ENCODE data around the gene FBXL7.

FBXL7 gene

GRCh38 chr5:15499528-15500324, at the start of gene FBXL7:
TSS of gene FBXL7 (plus strand) at chr5:15500180.
- TF ChIP-seq CTCF (IDR thresholded peaks at IDR 0.05; ENCODE audit: insufficient read depth, low read depth, low read length, missing control alignments) = no peak
- DNase-seq (ENCODE audit: low read depth) = peak; percentile 22
- no peak within 1 kb of the TSS for H3K4me3 ChIP-seq (ENCODE audit: low read depth, low read length)

GRCh38 chr5:15450473-15450872, 49.5 kb upstream of the FBXL7 start:
- no peak for TF ChIP-seq CTCF (IDR thresholded peaks at IDR 0.05; ENCODE audit: insufficient read depth, low read depth, low read length, missing control alignments)

DNA sequence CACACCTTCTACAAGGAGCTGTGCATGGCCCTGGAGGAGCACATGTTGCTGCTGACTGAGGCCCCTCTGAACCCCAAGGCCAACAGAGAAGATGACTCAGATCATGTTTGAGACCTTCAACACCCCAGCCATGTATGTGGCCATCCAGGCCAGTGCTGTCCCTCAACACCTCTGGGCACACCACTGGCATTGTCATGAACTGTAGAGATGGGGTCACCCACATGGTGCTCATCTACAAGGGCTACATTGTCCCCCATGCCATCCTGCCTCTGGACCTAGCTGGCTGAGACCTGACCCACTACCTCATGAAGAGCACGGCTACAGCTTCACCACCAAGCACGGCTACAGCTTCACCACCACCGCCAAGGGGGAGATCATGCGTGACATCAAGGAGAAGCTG, 49.0 kb upstream of the FBXL7 start:
- H3K4me3 ChIP-seq (ENCODE audit: low read depth, low read length) = no peak overlapping the region
- TF ChIP-seq CTCF (IDR thresholded peaks at IDR 0.05; ENCODE audit: insufficient read depth, low read depth, low read length, missing control alignments) = no peak

More at GRCh38 chr5:15450473-15450872, 49.5 kb upstream of the FBXL7 start:
- H3K4me3 ChIP-seq (ENCODE audit: low read depth, low read length) = no peak overlapping the region
- no peak for DNase-seq (ENCODE audit: low read depth)

DNA sequence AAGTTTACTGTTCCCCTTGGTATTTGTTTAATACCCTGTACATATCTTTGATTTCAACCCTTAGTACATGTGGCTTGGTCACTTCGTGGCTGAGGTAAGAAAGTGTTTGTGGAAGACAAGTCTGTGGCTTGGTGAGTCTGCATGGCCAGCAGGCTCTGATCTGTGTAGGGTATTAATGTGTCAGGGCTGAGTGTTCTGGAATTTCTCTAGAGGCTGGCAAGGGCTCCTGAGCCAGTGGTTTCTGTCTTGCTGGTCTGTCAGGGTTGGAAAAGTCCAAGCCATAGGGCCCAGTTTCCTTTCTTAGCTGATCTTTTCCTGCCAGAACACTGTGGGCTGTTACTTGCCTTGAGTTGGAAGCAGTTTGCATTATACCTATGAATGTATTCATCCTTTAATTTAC, 48.0 kb upstream of the FBXL7 start:
- no peak for TF ChIP-seq CTCF (IDR thresholded peaks at IDR 0.05; ENCODE audit: insufficient read depth, low read depth, low read length, missing control alignments)
- H3K4me3 ChIP-seq (ENCODE audit: low read depth, low read length) = no peak overlapping the region
- no peak for DNase-seq (ENCODE audit: low read depth)

More for the DNA sequence above, 49.0 kb upstream of the FBXL7 start:
- no peak for DNase-seq (ENCODE audit: low read depth)

- DNase-seq (ENCODE audit: low read depth) = no peak
- no peak overlapping the region for H3K4me3 ChIP-seq (ENCODE audit: low read depth, low read length)
- TF ChIP-seq CTCF (IDR thresholded peaks at IDR 0.05; ENCODE audit: insufficient read depth, low read depth, low read length, missing control alignments) = no peak
Observed at GRCh38 chr5:15452781-15453180, 47.2 kb upstream of the FBXL7 start.

- H3K4me3 ChIP-seq (ENCODE audit: low read depth, low read length) = no peak overlapping the region
- DNase-seq (ENCODE audit: low read depth) = no peak
- no peak for TF ChIP-seq CTCF (IDR thresholded peaks at IDR 0.05; ENCODE audit: insufficient read depth, low read depth, low read length, missing control alignments)
Observed at GRCh38 chr5:15459200-15459599, 40.8 kb upstream of the FBXL7 start.

All from GM12865 (cell line).